GM23338 (cell line): ENCODE measurements around the gene ICAM4.

Experiments used
- JUNB ChIP-seq: IDR thresholded peaks from one replicate; pipeline ENCODE4 v1.6.1; 2016; ENCODE audit warnings: antibody characterized with exemption; ENCODE audit not compliant: unreplicated experiment
- POLR2AphosphoS5 ChIP-seq: IDR thresholded peaks from 2 replicates; pipeline ENCODE4 v1.6.1; 2016; ENCODE audit warnings: antibody characterized with exemption, low read depth
- REST ChIP-seq: IDR thresholded peaks from one replicate; pipeline ENCODE4 v1.6.1; 2018; ENCODE audit warnings: antibody characterized with exemption; ENCODE audit not compliant: unreplicated experiment
- TF ChIP-seq, protein P1 (sequence below), 2 experiments: fragments of 200-600 bp in 1 of 2; sonication (generic) in 1 of 2; conservative IDR thresholded peaks; 2 replicates each; pipeline versions ENCODE4 v1.5.1 to v1.6.1; 2016 to 2017; ENCODE audit warnings: antibody characterized with exemption in 2 of 2, low read depth in 2 of 2, mild to moderate bottlenecking in 2 of 2, moderate library complexity in 1 of 2

- TF ChIP-seq, protein P1, sequence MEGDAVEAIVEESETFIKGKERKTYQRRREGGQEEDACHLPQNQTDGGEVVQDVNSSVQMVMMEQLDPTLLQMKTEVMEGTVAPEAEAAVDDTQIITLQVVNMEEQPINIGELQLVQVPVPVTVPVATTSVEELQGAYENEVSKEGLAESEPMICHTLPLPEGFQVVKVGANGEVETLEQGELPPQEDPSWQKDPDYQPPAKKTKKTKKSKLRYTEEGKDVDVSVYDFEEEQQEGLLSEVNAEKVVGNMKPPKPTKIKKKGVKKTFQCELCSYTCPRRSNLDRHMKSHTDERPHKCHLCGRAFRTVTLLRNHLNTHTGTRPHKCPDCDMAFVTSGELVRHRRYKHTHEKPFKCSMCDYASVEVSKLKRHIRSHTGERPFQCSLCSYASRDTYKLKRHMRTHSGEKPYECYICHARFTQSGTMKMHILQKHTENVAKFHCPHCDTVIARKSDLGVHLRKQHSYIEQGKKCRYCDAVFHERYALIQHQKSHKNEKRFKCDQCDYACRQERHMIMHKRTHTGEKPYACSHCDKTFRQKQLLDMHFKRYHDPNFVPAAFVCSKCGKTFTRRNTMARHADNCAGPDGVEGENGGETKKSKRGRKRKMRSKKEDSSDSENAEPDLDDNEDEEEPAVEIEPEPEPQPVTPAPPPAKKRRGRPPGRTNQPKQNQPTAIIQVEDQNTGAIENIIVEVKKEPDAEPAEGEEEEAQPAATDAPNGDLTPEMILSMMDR (conservative IDR thresholded peaks at IDR 0.05; ENCODE audit: low read depth in 2 of 2), result no peak
- TF ChIP-seq POLR2AphosphoS5 (no peak), REST (no peak), JUNB (no peak)
These were observed 32.5 kb upstream of the ICAM4 start for GRCh38 chr19:10254244-10254643.
